ENCODE data around the gene CDRT4.
"Not testable (repeated sequence)": the region's sequence is repeated elsewhere in the genome, so short reads cannot be mapped to it uniquely, and the experiment has no call there.

CDRT4 gene

DNA sequence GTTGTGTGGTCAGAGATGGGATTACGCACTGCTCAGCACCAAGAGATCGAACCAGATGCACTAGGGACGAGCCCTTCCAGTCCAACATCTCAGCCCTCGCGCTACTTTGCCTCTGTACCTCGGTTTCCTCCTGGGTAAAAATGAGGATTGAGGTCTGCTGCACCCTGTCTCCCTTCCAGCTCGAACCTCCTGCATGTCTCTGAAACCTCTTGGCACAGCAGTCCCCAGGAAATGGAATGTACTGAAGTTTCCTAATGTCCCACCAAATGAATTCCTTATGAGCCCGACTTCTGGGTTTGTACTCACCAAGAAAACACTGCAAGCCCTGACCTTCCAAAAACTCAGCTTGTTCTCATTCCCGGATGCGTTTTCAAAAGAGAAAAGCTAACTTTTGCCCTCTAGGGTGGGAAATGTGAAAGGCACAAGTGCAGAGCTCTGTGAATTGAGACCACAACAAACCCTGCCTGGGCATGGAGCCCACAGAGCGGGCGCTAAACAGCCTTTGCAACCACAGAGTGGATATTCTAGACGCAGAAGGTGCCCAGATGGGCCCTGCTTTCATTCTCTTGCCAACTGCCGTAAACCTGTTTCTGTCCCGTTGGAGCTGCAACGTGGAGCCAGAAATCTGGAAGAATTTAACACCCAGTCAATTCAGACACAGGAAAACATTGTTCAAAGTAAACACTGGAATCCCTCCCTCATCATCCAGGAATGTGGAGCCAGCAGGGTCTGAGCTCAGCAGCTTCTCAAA lies 10.3 kb downstream of the CDRT4 start:
- no peak for DNase-seq

DNA sequence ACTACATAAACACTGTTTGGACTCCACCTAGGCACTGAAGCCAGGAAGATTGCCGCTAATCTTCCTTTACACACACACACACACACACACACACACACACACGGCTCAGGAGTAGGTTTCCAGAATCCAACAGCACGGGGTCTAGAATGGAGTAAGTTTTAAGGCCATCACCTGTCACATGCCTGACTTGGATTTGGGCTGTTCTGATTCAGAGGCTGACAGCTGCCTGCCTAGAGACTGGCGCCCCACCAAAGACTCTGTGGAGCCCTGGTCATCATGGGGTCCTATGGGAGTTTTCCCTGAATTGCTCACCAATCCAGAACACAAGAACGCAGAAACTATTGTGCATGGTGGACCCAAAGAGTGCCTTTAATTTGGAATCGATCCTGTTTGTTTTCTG lies 10.9 kb downstream of the CDRT4 start:
- no peak for DNase-seq

DNA sequence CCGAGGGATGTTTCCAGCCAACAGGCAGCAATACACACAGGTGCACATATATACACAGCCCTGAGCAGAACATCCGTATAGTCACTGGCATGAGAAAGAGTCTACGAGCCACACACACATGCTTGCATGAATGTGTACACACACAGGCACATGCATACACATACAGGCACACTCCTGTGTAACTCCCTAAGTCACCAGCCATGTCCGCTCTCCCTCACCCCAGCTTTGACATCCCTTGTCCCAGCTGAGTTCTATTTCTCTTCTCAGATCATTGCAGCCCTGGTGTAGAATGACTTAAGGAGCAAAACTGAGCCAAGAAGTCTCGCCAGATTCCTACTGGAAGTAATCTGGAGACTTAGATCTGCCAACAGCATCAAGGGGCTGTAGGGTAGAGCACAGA lies 13.1 kb downstream of the CDRT4 start:
- no peak for DNase-seq

DNA sequence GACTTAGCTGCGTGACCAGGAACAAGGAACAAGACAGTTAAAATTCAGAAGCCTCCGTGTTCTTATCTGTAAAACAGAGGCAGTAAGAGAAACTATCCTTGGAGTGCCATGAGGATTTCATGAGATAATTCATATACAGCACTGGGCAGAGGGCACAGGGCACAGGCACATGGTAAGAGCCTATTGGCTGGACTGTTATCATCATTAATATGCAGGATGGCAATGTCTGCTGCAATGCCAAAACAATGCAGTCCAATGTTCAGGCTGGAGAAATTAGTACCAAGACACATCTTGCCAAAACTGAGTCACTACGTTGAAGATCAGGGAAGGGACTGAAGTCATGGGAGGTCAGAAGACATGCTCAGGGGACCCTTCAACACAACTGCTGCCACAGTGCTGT lies 13.6 kb downstream of the CDRT4 start:
- no peak for DNase-seq

DNA sequence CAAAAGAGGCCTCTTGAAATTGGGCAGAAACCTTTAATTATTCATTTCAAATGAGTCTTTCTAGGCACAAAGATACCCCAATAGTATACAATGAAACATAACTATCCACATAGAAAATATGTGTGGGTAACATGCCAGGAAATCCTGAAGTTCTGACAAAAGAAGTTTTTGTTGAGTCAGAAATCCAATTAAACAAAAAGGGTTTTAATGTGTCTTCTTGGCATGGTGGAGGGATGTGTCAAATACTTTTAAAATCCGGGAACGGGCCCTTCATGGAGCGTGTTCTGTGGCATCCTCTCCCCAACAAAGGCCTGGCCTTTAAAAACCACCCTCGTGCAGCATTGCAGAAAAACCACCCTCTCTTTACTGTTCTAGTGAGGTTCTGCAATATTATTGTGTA lies 14.2 kb downstream of the CDRT4 start:
- no peak for DNase-seq

DNA sequence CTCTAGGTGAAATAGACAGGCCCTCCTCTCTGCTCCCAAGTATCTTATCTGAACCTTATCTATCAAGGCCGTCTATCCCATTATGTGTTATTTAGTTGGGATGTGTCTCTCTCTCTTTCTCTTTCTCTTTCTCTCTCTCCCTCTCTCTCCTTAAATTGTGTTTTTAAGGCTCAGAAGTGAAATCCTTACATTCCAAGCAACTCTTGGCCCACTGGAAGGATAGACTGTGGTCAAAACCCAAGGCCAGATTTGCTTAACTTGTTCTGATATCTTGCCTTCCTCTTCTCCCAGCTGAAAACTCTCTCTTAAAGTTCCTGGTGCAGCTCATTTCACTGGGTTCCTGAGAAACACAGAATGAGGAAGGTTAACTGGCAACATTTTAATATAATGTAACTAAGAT lies 14.7 kb downstream of the CDRT4 start:
- no peak for DNase-seq

DNA sequence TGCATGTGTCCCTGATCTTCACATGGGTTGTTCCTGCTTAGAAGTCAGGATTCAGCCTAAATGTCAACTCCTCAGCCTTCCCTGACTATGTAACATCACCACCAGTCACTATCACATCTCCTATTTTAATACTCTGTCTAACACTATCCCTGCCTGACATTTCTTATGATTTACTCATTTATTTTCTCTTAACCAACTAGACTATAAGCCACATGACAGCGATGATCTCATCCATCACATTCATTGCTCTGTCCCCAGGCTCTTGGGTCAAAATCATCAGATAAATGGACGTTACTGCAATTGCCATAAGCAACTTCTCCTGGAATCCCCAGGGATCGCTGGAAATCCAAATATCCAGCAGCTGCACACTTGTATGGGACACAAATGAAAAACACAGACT lies 15.7 kb downstream of the CDRT4 start:
- no peak for DNase-seq

DNA sequence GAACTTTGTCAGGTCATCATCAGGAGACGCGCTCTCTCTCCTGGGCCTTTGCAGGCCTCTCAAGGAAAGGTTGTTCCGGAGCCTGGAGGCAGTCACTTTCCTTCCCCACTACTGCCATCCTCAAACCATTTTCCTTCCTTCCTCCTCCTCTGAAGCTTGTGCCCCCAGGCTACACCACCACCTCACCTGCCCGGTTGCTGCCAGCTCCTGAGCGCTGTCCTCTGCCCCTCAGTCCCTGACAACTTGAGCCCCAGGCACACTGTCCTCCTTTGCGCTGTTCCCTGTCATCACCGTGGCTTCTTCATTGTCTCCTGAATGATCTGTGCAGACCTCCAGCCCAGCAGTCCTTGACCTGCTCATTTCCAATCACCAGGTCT lies 18.9 kb downstream of the CDRT4 start:
- DNase-seq: no peak

DNA sequence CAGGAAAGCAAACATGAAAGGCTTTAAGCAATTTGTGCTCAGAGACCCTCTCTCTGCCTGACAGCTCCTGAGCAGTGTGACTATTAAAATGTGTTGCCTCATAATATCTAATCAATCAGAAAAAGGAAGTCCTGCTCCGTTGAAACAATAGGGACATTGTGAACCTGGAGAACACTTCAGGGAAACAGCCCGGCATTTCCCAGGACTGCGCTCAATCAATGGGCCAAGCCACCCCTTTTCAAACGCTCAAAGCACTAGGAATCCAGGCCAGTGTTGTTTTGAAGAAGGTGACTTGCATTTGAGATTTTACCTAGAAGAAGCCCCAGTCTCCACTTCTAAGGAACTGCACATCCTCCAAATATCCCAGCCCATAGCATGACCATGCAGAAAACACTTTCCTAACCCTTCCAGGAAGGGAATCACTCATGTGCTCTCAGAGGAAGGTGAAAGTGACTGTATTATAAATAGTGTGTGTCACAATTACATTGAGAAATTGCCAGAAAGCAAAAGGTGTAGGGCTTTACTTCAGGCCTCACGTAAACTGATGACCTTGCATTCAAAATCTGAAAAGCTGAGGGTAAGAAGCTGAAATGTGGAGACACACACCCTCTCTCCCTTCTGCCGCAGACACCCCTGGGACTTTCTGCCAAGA lies 19.4 kb downstream of the CDRT4 start:
- no peak for DNase-seq

DNA sequence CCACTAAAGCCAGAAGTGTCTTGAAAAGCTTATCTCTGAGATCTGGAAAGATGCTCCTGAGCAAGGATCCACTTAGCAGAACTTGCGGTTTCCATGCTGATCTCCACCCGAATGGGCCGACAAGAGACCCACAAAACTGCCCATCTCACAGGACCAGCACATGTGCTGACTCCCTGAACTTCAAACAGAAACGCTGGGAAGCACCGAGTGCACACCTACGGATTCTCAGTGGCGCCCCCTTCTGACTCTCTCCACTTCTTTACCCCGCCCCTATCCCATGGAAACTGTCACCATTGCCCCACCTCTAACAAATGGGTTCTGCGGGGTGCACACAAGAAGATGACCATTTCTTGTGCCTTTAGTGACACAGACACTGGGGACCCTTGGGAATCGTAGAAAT lies 21.4 kb downstream of the CDRT4 start:
- peak in 1 of 3 donors; percentile 22 for DNase-seq

DNA sequence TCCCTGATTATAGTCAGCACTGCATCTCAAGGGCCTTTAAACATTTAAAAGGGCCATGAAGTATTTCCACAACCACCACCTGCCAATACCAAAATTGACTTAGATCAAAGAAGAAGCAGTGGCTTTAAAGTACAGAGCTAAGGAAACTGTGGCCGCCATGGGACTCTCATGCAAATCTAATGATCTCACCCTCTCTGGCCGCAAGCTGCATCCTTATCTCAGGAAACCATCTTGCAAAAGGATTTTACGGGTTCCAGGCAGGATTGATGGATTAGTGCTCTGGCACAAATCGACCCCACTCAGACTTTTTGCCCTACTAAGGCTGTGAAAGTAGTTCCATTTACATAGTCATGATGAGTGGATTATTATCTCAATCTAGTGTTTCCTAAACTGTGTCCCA lies 22.6 kb downstream of the CDRT4 start:
- no peak for DNase-seq

DNA sequence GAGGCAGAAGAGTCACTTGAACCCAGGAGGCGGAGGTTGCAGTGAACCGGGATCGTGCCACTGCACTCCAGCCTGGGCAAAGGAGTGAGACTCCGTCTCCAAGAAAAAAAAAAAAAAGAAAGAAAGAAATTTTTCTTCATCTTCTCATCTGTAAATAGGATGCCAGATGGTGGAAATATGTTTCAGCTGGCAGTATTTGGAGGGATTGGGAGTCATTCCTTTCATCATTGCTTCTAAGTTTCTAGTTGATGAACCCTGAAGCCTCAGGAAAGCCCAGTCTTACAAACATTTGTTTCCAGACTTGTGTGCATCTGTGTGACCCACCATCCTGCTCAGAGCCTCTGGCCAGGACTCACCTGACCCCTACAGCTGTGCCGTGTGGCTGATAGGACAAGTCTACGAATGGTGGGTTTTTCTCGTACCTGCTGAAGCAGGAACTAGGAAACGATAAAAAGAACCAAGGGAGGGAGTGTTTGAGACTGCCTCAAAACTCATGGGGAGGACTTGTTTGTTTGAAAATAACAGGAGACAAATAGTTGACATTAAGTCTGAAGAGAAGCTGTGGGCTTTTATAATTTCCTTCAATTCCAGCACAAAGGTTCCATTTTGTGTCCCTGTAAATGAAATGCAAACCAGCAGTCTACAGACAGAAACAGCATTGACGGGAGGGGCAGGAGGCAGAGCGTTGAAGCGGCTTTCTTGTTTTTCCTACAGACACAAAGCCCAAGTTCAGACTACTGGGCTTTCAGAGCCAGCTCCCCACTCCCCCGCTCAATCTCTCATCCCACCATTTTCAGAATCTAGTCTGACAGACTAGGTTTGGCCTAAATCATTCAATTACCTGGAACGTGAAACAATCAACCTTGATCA lies 24.9 kb downstream of the CDRT4 start:
- no peak for DNase-seq

DNA sequence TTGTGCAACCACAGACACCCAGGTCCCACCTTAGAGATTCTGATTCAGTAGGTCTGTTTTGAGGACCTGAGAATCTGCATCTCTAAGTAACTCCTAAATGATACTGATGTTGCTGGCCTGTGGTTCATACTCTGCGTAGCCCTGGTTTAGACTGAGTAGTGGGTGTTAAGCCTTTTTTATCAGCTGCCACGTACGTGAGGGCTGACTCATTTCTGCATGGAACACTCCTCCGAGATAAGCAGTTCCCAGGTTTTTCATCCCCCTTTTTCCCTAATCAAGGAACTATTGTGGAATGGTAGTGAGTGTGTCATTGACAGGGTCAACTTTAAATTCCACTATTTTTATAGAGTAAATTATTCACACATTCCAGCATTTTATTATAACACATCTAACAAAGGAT lies 26.1 kb downstream of the CDRT4 start:
- no peak for DNase-seq

DNA sequence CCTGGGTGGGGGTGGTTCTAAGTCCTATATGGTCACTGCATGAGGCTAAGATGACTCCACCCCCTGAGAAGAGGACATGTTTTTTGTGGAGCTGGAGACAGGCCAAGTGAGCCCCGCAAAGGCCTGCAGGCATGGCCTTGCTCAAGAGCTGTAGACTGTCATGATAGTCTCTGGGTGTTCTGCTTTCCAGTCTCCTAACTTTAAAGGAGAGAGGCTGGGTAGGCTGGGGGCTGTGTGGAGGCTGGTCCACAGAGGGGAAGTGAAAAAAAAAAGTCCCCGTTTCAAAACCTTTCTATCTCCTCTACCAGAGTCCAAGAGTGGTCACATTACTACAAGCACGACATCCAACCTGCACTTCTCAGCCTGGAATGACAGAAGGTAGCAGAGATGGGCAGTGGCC lies 27.1 kb downstream of the CDRT4 start:
- peak; percentile 49 to 70 (median 63) for DNase-seq

DNA sequence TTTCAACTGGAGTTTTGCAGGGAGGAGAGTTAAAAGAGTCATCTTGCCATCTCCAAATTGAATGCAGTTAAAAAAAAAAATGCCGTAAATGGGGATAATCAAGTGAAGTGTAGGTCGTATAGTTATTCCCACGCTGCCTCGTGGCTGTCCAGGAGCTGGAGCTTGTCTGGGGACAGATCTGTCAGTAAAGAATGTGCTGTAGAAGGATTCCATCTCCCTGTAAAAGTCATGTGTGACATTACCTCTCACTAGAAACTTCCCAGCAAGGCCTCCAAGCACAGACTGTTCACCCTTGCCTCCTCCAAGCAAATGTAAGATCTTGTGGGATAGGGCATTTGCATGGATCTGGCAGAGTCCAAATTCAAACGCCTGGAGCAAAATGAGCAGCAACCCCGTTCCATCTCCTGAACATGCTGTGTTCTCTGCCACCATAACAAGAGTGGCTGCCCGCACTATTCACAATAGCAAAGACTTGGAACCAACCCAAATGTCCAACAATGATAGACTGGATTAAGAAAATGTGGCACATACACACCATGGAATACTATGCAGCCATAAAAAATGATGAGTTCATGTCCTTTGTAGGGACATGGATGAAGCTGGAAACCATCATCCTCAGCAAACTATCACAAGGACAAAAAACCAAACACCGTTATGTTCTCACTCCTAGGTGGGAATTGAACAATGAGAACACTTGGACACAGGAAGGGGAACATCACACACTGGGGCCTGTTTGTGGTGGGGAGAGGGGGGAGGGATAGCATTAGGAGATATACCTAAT lies 28.0 kb downstream of the CDRT4 start:
- not testable (repeated sequence) for DNase-seq

DNA sequence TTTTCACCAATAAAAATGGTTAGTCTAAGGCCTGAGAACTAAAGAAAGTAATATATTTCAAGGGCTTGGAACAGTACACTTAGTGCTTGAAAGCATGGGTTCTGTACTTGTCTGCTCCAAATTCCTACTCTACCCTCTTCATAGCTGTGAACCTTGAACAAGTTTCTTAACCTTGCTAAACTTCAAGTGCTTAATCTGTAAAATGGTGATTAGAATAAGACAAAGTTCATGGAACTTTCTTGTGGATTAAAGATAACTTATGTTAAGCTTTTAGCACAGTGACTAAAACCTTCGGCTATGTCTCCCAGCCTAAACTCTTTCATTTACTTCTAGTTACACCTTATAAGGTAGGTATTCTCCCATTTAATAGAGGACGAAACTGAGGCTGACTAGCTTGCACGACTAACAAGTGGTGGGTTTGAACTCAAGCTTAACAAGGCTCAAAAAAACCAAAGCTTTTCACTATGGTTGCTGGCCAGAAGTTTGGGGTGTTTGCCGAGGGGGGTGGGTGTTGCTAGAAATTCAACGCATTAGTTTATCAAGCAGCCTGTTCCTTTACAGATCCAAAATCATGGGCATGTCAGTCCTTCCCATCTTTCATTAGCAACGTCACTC lies 28.8 kb downstream of the CDRT4 start:
- no peak for DNase-seq

DNA sequence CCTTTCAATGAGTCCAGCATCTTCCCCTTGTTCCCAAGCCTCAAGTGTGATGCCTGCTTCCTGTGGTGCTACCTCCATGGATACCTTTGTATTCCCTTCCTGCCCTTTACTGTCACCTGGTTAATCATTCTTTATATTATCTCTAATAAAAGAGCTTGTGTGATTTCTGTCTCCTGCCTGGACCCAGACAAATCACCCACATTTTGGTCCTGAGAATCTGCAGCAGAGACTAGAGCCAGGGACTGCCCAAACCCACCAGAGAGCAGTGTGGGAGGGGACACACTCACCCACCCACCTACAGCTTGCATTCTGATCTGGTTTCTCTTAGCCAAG lies 30.2 kb downstream of the CDRT4 start:
- DNase-seq: no peak

DNA sequence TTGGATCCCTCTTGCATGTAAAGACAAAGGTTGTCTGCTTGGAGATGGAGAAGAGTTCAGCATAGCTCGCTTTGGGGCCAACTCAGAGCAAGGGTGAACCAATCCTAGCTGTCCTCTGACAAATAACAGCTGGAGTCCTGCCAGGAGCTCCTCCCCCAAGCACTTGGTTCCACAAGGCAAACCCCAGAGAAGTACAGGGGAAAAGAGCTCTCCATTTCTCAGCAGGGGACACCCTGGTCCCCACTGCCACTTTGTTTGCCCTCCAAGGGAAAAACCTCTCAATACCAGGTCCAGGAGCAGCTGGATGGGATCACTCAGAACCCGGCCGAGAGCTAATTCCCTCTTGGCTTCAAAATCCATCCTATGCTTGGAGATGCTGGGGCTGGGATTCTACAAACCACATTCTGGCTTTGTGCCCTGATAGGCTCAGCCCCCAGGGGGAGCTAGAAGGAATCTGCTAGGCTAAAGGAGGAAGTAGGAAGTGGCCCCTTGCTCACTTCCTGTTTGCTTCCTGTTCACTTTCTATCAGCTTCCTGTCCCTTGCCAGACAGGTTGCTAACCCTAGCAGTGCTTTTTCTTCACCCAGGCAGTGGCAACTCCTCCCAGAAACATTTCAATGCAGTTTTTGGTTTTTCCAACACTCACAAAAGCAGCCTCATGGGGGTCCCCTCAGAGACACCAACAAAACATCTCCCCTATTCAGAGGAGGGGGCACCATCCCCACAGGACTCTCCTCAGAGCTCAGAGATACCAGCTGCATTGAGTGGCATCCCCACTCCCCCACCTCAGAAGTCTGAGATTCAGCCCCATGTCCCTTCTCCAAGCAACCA lies 30.7 kb downstream of the CDRT4 start:
- DNase-seq: peak; percentile 52 to 59 (median 58)

DNA sequence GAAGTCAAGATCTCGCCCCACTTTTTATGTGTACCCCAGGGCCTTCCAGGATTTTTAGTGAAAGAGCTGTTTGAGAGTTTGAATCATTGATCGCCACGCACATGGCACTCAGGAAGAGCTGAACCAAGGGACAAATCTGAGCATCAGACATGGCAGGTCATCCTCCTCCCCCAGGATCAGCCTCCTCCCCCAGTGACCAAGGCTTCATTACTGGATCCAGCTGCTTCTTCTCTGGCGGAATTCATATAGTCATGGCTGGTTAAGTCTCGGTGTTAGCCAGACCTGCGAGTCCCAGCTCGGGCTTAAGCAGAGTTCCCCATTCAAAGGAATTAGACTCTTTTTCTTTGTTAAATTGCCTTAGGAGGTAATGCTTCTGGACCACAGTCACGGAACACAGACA lies 32.5 kb downstream of the CDRT4 start:
- no peak for DNase-seq

DNA sequence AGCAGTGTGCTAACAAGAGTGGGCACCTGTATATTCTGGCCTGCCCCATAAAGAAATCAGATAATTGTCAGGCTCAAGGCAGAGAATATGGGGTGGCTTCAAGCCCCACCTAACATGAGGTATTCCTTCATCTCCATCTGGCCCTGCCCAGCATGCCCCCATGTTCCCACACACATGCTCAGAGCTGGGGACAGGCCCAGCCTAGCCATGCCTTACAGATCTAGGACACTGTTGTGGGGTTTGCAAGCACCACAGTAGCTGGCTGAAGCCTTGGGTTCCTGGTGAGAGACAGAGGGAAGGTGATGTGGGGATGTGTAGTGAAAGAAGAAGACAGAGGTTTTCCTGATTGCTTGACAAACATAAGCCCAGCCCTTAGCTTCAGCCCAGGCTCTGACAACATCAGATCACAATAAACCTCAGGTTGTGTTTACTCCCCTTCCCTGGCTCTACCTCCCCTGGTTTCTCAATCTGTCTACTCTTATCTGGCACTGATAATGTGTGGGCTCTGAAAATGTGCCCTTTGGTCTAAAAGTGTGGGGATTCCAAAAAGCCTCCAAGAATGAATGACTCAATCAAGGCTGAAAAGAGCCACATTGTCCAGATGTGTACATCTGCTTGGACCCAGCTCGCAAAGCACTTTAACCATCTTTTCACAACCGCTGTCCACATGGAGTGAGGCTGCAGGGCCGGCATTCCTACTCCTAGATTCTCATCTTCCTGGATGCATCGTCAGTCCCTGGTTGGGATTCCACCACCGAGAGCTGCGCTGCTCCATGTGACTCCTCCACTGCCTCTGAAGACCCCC lies 34.4 kb downstream of the CDRT4 start:
- DNase-seq: no peak

DNA sequence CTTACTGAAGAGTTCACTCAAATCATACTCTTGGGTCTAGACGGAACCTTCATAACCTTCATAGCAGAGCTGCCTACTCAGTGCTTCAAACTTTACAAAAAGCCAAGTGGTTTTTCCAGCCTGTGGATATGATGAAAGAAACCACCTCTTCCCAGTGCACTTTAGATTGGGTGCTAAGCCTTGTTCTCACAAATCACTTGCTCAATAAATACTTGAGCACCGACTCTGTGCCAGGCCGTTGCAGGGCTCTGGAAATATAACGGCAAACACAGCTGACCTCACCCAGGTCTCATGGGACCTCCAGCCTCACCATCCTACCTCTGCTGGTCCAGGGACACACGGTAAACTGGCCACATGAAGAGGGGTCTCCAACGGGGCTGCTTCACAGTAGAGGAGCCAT lies 35.7 kb downstream of the CDRT4 start:
- no peak for DNase-seq

Measured in suppressor macrophage treated with lipopolysaccharide for 1 hour (primary cell).